NCI-H526 treated with DMSO at 0.1 percent for 48 hours (cell line): Measurements from ENCODE around the gene ACTRT3.
"Not testable (repeated sequence)": the region's sequence is repeated elsewhere in the genome, so short reads cannot be mapped to it uniquely, and the experiment has no call there.

Source experiments
- DNase-seq: peaks from one replicate; lab custom pipeline; 2025; lab: John Stamatoyannopoulos, UW

The ACTRT3 gene

GRCh38 chr3:169772897-169773816, 3.8 kb upstream of the ACTRT3 start, which contains the start of gene MYNN:
Gene MYNN, plus strand, starts transcription at chr3:169773396. Its CDS starts 900 bp downstream, at chr3:169774296.
- DNase-seq = peak; percentile 90

DNA sequence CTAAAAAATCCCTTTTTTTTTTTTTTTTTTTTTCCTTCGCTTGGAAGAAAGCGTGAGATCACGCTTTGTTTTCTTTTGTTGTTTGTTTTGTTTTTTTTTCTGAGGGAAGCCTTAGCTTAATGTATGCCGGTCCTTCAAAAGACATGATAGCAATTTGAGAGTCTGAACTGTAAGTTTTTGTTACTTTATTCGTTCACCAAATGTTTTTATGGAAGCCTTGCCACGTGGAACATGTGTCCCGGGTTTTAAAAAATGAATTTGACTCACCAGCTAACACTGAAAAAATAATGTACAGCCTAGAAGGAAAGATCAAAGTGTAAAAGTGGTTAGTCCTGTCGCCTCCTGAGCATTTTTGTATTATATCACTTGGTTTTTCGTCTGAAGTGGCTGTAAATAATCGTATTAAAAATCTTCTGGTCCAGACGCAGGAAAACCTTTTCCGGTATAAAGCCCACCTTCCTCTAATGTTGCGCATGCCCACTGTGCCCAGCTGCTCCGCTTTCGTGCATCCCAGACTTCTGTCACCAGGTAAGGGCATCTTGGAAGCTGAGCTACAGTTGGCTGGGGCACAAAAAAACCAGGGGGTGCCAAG, 3.0 kb upstream of the ACTRT3 start:
- DNase-seq = peak; percentile 93

DNA sequence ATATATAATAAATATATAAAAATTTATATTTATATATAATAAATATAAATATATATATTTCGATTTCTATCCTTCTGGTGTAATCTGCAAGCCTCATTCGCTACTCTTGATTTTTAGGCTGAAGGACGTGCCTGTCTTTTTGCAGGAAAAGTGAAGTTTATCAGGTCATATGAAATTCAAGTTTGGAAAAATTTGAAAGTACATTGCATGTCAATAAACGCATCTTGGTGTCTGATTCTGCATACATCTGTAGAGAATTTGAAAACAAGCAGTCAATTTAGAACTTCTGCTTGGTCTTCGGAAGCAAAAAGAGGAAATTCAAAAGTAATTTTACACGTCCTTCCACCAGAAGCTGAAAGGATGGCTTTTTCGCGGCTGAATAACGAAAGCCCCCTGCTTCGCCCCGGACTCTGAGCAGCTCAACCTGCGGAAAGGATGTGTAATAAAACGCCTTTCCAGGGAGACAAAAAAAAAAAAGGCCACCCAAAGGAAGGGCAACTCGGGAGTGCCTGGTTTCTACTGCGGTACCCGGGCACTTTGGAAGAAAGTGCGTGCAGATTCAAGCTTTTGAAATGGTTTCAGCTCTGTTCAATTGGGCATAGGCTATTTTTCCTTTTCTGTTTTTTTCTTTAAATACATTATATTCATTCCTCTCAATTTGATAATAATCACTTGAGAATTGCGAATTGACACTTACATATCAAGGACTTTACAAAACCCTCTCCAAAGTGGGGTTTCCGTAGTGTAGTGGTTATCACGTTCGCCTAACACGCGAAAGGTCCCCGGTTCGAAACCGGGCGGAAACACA, 2.3 kb upstream of the ACTRT3 start:
- DNase-seq = peak; percentile 95

- DNase-seq = peak; percentile 53
Measured at GRCh38 chr3:169764882-169765612, 4.3 kb downstream of the ACTRT3 start, which contains the start of gene TERC. Gene TERC, minus strand, starts transcription at chr3:169765060.

DNA sequence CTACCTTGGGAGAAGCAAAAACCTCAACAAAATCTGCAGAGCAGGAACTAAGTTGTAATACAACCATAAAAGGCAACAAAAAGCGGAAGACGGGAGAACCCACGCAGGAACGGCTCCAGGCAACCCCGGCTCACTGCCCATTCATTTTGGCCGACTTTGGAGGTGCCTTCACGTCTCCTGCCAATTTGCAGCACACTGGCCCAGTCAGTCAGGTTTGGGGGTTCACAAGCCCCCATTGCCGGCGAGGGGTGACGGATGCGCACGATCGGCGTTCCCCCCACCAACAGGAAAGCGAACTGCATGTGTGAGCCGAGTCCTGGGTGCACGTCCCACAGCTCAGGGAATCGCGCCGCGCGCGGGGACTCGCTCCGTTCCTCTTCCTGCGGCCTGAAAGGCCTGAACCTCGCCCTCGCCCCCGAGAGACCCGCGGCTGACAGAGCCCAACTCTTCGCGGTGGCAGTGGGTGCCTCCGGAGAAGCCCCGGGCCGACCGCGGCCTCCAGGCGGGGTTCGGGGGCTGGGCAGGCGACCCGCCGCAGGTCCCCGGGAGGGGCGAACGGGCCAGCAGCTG, 5.0 kb downstream of the ACTRT3 start:
- peak; percentile 36 for DNase-seq

GRCh38 chr3:169760479-169760878, 8.9 kb downstream of the ACTRT3 start:
- no peak for DNase-seq

GRCh38 chr3:169759256-169759655, 10.1 kb downstream of the ACTRT3 start:
- DNase-seq = no peak

GRCh38 chr3:169758359-169758994, 10.9 kb downstream of the ACTRT3 start:
- no peak for DNase-seq

GRCh38 chr3:169755488-169755887, 13.9 kb downstream of the ACTRT3 start:
- DNase-seq = no peak

DNA sequence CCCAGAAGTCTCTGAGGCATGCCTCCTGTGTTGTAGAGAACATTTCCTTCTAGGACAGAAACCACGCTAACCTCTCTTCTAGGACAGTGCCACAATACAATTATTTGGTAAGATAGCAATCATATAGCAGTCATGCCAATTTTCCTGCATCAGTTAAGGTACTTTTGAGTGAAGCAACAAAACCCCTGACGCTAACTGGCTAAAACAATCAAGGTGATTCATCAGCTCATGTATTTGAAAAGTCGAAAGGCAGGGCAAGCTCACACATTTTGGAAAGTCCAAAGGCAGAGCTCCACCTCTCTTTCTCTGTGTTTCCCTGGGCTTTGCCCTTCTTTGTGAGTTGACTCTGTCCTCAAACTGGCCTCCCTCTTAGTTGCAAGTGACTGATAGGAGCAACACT, 14.7 kb downstream of the ACTRT3 start:
- no peak for DNase-seq

- DNase-seq = no peak
Measured at GRCh38 chr3:169751875-169752274, 17.5 kb downstream of the ACTRT3 start.

GRCh38 chr3:169750665-169751064, 18.7 kb downstream of the ACTRT3 start:
- no peak for DNase-seq

DNA sequence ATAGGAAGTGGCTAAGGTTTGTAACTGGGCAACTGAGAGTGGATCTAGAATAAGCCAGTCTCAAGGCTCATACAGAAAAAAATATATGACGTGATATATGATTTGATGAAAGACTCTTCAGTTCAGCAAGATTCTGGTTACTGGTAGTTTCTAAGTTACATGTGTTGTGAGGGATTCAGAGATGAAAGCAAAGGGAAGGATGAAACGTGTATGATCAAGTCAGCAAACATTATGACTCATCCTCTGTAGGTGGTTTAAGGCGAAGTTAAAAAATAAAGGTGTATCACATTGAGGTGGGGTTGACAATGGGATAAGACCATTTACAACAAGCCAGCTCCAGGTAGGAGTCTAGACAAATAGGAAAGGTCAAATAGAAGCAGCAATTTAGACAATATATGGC, 20.7 kb downstream of the ACTRT3 start:
- DNase-seq = no peak

GRCh38 chr3:169746924-169747323, 22.4 kb downstream of the ACTRT3 start:
- no peak for DNase-seq

- peak; percentile 30 for DNase-seq
Measured at GRCh38 chr3:169744366-169745054, 24.9 kb downstream of the ACTRT3 start.

DNA sequence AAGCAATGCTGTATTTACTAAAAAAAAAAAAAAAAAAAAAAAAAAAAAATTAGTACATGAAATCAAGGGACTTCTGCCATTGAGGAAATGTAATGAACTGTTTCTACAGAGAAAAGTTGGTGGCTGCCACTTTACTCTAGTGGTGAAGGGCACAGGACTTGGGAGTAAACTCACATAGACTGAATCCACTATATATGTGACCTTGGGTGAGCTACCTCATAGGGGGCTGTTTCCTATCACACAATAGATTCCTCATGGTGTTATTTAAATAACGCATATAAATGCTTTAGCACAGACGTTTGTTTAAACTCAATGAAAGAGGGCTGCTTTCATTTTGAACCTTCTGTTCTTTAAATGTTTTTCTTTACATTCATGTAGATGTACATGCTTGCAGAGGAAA, 30.3 kb downstream of the ACTRT3 start:
- DNase-seq = no peak

DNA sequence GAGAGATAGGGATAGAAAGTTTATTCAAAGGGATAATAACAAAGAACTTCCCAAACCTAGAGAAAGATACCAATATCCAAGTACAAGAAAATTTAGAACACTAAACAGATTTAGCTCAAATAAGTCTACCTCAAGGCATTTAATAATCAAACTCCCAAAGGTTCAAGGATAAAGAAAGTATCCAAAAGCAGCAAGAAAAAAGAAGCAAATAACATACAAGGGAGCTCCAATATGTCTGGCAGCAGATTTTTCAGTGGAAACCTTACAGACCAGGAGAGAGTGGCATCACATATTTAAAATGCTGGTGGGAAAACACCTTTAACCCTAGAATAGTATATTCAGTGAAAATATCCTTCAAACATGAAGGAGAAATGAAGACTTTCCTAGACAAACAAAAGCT, 37.5 kb downstream of the ACTRT3 start:
- DNase-seq = not testable (repeated sequence)

GRCh38 chr3:169722724-169723123, 46.6 kb downstream of the ACTRT3 start:
- DNase-seq = no peak

DNA sequence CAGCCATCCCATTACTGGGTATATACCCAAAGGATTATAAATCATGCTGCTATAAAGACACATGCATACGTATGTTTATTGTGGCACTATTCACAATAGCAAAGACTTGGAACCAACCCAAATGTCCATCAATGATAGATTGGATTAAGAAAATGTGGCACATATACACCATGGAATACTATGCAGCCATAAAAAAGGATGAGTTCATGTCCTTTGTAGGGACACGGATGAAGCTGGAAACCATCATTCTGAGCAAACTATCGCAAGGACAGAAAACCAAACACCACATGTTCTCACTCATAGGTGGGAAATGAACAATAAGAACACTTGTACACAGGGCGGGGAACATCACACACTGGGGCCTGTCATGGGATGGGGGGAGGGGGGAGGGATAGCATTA, 50.9 kb downstream of the ACTRT3 start:
- not testable (repeated sequence) for DNase-seq
